ENCODE results near the gene MBD3L1.

Gene MBD3L1

DNA sequence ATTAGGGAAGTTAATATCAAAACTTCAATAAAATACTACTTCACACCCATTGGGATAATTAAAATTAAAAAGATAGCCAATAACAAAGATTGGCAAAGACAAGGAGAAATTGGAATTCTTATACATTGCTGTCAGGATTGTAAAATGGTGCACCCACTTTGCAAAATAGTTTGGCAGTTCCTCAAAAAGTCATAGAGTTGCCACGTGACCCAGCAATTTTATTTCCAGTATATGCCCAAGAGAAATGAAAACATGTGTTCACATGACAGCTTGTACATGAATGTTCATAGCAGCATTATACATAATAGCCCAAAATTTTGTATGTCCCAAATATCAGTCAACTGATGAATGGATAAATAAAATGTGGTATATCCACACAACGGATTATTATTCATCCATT lies 3.3 kb downstream of the MBD3L1 start:
- no peak overlapping the region for H3K27ac ChIP-seq
- CTCF ChIA-PET: no interaction called here
- no peak for DNase-seq (ENCODE audit: low spot score)
- POLR2A ChIA-PET (ENCODE audit: low non-redundant PET): no interaction called here
- TF ChIP-seq CTCF (conservative IDR thresholded peaks at IDR 0.05; ENCODE audit: low read depth): no peak

DNA sequence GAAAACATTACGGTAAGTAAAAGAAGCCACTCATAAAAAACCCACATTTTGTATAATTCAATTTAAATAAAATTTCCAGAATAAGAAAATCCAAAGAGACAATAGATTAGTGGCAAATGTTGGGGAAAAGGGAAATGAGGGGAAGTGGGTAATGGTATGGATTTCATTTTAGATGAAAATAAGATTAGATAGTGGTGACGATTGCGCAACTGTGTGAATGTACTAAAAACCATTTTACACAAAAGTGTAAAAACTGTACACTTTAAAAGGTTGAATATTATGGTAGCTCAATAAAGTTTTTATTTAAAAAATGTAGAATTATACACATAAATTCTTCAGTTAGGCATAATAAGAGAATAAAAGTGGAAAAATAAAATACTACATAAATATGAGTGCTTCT lies 3.7 kb downstream of the MBD3L1 start:
- ChIA-PET CTCF (no interaction called here), POLR2A (ENCODE audit: low non-redundant PET) (no interaction called here)
- TF ChIP-seq CTCF (conservative IDR thresholded peaks at IDR 0.05; ENCODE audit: low read depth): no peak
- no peak overlapping the region for H3K27ac ChIP-seq
- DNase-seq (ENCODE audit: low spot score): no peak

DNA sequence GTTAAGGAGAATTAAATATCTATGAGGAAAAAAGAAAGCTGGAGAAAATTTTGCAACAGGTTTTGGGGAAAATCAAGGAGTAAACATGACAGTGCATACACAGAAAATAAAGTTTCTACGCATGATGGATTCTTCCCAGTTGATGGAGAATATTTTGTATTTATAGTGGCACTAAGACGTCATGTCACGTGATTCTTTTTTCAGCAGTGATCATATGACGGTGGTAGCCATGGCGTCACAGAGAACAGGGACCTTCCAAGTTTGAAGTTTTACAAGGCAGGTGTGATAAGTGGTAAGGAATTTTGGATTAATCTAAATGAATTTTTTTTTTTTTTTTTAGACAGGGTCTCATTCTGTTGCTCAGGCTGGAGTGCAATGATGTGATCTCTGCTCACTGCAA lies 8.5 kb downstream of the MBD3L1 start:
- TF ChIP-seq CTCF (conservative IDR thresholded peaks at IDR 0.05; ENCODE audit: low read depth): no peak
- CTCF ChIA-PET: no interaction called here
- H3K27ac ChIP-seq: no peak overlapping the region
- no peak for DNase-seq (ENCODE audit: low spot score)
- POLR2A ChIA-PET (ENCODE audit: low non-redundant PET): no interaction called here

DNA sequence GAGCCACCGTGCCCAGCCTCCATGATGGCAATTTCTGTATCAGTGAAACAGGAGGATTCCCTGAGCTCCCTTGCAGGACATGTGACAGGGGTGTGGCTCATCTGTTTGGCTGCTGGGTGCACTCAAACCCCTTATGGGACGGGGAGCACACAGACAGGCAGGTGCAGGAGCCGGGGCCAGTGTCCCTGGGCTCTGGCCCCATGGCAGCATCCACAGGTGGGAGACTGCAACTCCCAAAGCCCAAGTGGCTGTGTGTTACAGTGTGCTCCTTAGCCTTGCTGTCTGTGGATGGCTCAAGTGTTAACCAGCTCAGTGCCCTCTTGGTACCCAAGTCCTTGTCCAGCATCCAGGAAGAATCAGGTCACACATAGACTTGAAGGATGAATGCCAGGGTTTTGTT lies 14.6 kb downstream of the MBD3L1 start:
- CTCF ChIA-PET: no interaction called here
- TF ChIP-seq CTCF (conservative IDR thresholded peaks at IDR 0.05; ENCODE audit: low read depth): no peak
- H3K27ac ChIP-seq: no peak overlapping the region
- POLR2A ChIA-PET (ENCODE audit: low non-redundant PET): no interaction called here
- no peak for DNase-seq (ENCODE audit: low spot score)

DNA sequence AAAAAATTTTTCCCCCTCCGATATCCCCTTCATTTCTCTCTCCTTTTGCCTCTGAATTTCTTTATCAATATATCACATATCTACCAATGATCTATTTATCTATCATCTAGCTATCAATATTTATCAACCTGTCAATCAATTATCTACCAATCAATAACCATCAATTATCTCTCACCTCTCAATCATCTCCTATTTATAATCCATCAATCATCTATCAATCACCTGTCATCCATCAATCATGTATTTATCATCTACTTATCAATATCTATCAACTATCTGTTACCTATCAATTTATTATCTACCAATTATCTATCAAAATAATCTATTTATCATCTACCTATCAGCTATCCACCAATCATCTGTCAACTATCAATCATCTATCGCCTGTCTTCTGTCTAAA lies 17.1 kb downstream of the MBD3L1 start:
- H3K27ac ChIP-seq: no peak overlapping the region
- no peak for TF ChIP-seq CTCF (conservative IDR thresholded peaks at IDR 0.05; ENCODE audit: low read depth)
- POLR2A ChIA-PET (ENCODE audit: low non-redundant PET): no interaction called here
- CTCF ChIA-PET: no interaction called here
- no peak for DNase-seq (ENCODE audit: low spot score)

GRCh38 chr19:8850488-8850887 lies 18.3 kb downstream of the MBD3L1 start:
- POLR2A ChIA-PET (ENCODE audit: low non-redundant PET): no interaction called here
- DNase-seq (ENCODE audit: low spot score): no peak
- CTCF ChIA-PET: no interaction called here
- H3K27ac ChIP-seq: no peak overlapping the region
- TF ChIP-seq CTCF (conservative IDR thresholded peaks at IDR 0.05; ENCODE audit: low read depth): no peak

DNA sequence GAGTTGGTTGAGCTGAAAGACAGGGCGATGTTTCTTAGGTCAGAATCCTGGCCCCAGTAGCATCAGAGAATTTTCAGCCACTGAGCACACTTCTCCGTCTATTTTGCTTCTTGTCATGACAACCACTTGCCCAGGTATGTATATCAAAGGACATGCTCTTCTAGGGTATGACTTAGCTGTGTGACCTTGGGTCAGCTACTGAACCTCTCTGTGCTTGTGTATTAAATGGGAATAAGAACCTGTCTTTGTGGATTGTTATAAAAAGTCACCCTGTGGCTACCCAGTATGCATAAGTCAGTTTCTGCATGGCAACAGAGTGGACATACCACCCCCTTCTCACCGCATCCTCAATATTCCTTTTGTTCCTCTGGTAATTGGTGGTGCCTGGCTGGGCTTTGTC lies 26.1 kb downstream of the MBD3L1 start:
- ChIA-PET POLR2A (ENCODE audit: low non-redundant PET) (no interaction called here), CTCF (no interaction called here)
- no peak for TF ChIP-seq CTCF (conservative IDR thresholded peaks at IDR 0.05; ENCODE audit: low read depth)
- no peak overlapping the region for H3K27ac ChIP-seq
- DNase-seq (ENCODE audit: low spot score): no peak

Data from RWPE1 (cell line).